HG03108 (cell line): Measurements from ENCODE around the gene DCHS1.

ENCODE experiments used
- ATAC-seq: cut with Tn5 transposase; IDR thresholded peaks from one replicate; pipeline ENCODE4 v1.9.1; 2021; ENCODE audit warnings: moderate library complexity; ENCODE audit not compliant: unreplicated experiment

Gene DCHS1

GRCh38 chr11:6646918-6647679, 8.5 kb downstream of the DCHS1 start:
- peak; percentile 85 for ATAC-seq

GRCh38 chr11:6646576-6646917, 9.1 kb downstream of the DCHS1 start:
- ATAC-seq: no peak

GRCh38 chr11:6646071-6646470, 9.5 kb downstream of the DCHS1 start:
- no peak for ATAC-seq

GRCh38 chr11:6642957-6643356, 12.7 kb downstream of the DCHS1 start:
- ATAC-seq: no peak

DNA sequence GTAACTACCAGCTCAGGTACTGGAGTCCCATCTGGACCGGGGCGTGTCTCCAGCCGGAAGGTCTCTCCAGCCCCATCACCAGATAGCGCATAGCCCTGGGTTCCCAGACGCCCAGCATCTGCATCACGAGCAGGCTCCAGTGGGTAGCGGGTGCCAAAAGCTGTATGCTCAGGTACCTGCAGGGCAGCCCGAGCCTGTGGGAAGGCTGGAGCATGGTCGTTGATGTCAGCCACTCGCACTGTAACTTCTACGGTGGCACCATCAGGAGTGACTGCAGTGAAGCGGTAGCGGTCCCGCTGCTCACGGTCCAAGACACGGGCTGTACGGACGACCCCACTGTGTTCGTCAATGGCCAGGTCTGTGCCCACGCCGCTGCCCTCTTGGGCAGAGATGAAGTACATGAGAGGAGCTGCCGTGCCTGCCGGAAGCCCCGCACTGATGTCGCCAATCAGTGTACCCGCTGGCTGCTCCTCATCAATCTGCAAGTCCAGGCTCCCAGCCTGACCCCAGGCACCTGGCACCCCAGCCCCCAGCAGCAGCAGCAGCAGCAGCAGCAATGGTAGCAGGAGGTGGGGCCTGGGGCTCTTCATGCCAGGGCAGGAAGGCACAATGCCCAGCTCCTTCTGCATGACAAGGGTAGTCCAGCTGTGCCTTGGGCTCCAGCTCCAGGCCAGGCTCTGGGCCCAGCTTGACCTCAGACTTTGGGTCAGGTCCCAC, 14.5 kb downstream of the DCHS1 start:
- no peak for ATAC-seq

DNA sequence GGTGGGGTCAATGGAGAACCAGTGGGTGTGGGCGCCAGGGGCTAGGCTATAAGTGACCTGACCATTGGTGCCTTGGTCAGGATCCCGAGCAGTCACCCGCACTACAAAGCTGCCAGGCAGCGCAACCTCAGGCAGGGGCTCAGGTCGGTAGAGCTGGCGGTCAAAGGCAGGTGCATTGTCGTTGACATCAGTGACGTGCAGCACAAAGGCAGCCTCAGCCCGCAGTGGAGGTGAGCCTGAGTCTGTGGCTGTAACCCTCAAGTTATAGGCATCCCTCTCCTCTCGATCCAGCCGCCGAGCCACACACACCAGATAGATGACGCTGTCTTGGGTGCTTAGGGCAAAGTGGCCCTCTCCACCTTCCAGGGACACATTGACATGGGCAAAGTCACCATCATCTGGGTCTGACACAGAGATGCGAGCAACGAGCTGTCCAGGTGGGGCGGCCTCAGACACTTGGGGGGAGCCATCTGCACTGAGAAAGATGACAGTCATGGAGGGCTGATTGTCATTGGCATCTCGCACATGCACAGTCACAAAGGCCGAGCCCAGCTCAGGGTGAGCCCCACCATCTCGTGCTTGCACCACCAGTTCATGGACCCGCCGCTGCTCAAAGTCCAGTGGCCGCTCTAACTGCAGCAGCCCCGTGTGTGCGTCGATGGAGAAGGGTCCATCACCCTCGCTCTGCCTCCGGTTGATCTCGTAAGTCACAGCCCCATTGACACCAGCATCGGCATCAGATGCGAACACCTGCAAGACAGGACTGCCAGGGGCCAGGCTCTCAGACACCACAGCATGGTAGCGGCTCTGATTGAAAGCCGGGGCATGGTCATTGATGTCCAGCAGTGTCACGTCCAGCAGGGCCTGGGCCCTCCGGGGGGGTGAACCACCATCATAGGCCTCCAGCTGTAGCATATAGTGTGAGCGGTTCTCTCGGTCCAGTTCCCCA, 15.3 kb downstream of the DCHS1 start:
- no peak for ATAC-seq

DNA sequence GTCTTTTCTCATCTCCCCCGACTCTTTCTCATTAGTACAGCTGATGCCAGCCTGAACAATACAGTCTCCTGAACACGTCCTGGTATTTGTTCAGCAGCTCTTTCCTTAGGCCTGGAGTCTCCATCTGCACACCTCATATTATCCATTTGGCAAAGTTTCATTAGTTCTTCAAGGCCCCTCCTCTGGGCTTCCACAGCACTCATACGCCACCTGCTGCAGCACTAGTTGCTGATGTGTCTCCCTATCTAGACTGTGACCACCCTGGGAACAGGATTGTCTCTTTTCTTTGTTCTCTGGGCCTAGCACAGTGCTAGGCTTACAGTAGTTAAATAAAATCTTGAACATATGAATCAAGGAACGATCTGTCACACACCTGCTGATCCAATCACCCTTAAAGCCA, 17.2 kb downstream of the DCHS1 start:
- no peak for ATAC-seq

DNA sequence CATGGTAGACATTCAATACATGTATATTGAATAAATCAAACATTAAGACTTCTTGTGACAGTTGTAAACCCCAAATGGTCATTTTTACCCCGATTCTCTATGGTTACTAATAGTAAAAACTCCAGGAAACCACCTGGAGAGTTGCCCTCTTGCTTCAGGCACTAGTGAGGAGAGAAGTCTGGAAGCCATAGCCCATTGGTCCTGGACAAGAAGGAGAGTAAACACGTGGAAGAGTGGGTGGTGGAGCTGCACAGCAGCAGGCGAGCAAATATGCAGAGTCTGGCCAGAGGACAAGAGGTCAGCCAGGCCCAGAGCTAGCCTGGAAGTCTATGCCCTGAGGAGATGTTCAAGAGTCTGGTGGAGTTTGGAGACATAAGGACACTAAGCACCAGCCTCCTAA, 17.7 kb downstream of the DCHS1 start:
- no peak for ATAC-seq

GRCh38 chr11:6636480-6636879, 19.1 kb downstream of the DCHS1 start:
- ATAC-seq: no peak

- ATAC-seq: no peak
Observed at GRCh38 chr11:6635082-6635932, 20.3 kb downstream of the DCHS1 start.

DNA sequence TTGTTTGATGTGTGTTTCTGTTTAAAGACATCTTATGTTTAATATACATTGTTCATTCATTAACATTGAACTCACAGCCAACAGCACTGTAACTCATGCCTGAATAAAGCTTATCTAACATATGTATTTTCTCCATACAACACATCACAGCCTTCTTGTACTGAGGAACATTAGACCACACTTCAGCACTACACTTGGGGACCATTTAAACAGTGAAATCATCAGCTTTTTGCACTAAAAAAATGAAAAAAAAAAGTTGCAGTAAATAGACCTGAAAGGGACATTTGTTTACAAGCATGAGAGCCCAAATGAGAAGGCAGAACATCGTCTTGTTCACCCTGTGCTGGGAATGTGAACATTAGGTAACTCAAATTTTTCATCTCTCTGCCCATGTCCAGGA, 21.1 kb downstream of the DCHS1 start:
- ATAC-seq: no peak

DNA sequence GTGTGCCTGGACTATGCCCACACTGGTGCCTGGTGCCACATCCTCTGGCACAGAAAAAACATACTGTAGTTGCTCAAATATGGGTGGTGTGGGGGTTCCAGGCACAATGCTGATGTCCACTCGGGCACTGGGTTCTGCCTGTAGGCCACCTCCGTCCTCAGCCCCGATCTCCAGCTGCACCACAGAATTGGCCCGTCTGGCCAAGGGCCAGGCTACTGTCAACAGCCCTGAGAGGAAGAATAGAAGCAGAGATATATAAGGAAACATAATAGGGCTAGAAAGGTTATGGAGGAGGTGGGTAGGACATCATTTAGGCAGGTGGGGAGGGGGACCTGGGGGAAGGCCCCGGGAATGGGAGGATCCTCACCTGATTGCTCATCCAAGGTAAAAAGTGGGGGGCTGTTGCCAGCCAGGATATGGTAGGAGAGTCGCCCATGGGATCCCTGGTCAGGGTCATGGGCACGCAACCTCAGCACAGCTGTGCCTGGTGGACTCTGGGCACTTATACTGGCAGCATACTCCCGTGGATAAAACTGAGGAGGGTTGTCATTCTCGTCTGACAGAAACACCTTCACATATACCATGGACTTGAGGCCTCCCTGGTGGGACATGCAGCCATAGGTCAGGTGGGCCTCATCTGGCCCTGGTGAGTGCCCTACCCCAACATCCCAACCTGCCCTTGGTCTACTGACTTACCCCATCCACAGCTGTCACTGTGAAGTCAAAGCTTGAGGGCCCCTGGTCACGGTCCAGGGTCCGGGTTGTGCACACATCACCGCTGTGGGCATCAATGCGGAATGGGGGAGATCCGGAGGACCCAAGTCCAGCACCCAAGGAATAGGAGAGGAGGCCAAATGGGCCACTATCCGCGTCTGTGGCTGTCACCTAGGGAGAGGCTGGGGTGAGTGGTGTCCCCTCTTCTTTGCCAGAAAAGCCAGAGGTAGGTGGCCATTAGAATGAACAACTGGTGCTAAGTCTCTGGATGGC, 21.9 kb downstream of the DCHS1 start:
- no peak for ATAC-seq

- ATAC-seq: no peak
Observed at GRCh38 chr11:6632116-6633073, 23.2 kb downstream of the DCHS1 start.

GRCh38 chr11:6631361-6631890, 24.2 kb downstream of the DCHS1 start:
- no peak for ATAC-seq

DNA sequence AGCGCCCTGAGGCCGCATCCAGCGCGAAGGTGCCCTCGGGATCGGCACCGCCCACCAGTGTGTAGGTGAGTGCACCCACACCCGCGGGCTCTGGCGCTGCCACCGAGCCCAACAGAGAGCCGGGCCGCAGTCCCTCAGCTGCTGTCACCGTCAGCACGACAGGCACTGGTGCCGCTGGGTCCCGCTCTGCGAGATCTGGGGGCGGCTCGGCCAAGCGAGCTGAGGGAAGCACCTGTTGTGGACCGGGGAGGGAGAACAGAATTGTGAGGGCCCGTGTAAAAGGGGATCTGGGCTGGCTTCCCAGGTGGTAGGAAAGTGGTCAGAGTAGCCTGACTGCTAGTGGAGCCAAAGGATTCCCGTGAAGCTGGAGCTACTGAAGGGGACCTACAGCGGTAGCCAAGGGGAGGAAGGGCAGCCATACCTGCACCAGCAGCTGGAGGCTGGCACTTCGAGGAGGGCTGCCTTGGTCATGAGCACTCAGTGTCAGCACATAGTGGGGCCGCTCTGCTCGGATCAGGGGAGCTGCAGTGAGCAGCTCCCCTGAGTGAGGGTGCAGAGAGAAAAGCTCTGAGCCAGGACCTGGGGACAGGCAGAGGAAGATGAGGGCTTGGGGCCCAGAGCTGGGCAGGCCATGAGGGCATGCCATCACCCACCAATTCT, 24.8 kb downstream of the DCHS1 start:
- no peak for ATAC-seq

- no peak for ATAC-seq
Observed at GRCh38 chr11:6629892-6630631, 25.5 kb downstream of the DCHS1 start.

GRCh38 chr11:6629573-6629891, 26.1 kb downstream of the DCHS1 start:
- no peak for ATAC-seq
